Chondrocyte (in vitro differentiated cells): ENCODE measurements around the gene KDM4C. TPM values are rescaled to one million over a fixed set of nuclear protein-coding genes. Genes with fewer than 3 reads are reported as not detected.

ENCODE experiments used
- DNase-seq: peaks from one replicate; pipeline ENCODE4 v3.0.0; 2021; ENCODE audit warnings: mixed read lengths, low spot score
- H3K27ac Mint-ChIP-seq: one replicate; pipeline ENCODE4 v1.8.0; 2021; ENCODE audit warnings: mild to moderate bottlenecking, moderate library complexity, mixed read lengths; ENCODE audit not compliant: unreplicated experiment
- H3K27me3 Mint-ChIP-seq: 2 replicates; pipeline ENCODE4 v1.8.0; 2021; ENCODE audit warnings: low read depth, mixed read lengths
- H3K36me3 Mint-ChIP-seq: 2 replicates; pipeline ENCODE4 v1.8.0; 2021; ENCODE audit warnings: low read depth, mixed read lengths
- H3K4me1 Mint-ChIP-seq: 2 replicates; pipeline ENCODE4 v1.8.0; 2021; ENCODE audit warnings: low read depth, mild to moderate bottlenecking, mixed read lengths
- H3K4me3 Mint-ChIP-seq: one replicate; pipeline ENCODE4 v1.8.0; 2021; ENCODE audit warnings: mild to moderate bottlenecking, moderate library complexity, mixed read lengths; ENCODE audit not compliant: unreplicated experiment
- H3K9me3 Mint-ChIP-seq: 2 replicates; pipeline ENCODE4 v1.8.0; 2021; ENCODE audit warnings: low read depth, mixed read lengths
- total RNA-seq: library from RNA; stranded (reverse); gene quantifications from 3 replicates; pipeline ENCODE4 v1.2.1, GENCODE V29; 2021
- TF ChIP-seq, protein P1 (sequence below): fragments of 200-600 bp; sonication (generic); IDR thresholded peaks from 2 replicates; pipeline ENCODE4 v1.5.0; 2021; ENCODE audit warnings: antibody characterized with exemption, mild to moderate bottlenecking, moderate library complexity

Gene KDM4C
- total RNA-seq, 1 donor from 2014 or later, result 18.1 TPM

GRCh38 chr9:6920041-6920440 lies 162.3 kb downstream of the KDM4C start:
- Mint-ChIP-seq H3K4me1 (peaks cover 3% of the 10 kb centered on the region), H3K36me3 (peaks cover 5% of the 10 kb centered on the region), H3K4me3 (no peak overlapping the region), H3K9me3 (no peaks in the 10 kb centered on the region), H3K27me3 (no peaks in the 10 kb centered on the region), H3K27ac (no peak overlapping the region)
- DNase-seq, result no peak
- TF ChIP-seq, protein P1, sequence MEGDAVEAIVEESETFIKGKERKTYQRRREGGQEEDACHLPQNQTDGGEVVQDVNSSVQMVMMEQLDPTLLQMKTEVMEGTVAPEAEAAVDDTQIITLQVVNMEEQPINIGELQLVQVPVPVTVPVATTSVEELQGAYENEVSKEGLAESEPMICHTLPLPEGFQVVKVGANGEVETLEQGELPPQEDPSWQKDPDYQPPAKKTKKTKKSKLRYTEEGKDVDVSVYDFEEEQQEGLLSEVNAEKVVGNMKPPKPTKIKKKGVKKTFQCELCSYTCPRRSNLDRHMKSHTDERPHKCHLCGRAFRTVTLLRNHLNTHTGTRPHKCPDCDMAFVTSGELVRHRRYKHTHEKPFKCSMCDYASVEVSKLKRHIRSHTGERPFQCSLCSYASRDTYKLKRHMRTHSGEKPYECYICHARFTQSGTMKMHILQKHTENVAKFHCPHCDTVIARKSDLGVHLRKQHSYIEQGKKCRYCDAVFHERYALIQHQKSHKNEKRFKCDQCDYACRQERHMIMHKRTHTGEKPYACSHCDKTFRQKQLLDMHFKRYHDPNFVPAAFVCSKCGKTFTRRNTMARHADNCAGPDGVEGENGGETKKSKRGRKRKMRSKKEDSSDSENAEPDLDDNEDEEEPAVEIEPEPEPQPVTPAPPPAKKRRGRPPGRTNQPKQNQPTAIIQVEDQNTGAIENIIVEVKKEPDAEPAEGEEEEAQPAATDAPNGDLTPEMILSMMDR, result no peak

DNA sequence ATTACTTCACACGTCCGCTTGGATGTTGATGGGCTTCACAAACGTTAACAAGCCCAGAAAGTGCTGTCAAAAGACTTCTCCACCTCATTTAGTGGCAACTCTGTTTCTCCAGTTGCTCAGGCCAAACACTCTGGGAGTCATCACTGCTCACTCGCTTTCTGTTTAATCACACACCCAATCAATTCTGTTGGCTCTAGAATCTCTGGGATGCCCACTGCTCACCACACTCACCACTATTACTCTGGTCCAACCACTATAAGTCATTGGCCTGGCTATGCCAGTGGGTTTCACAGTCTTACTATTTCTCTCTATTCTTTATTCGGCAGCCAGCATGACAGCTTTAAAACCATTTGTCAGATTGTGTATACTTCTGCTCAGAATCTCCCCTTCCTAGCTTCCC lies 163.5 kb downstream of the KDM4C start:
- no peak overlapping the region for H3K4me3 Mint-ChIP-seq
- peaks cover 5% of the 10 kb centered on the region for H3K36me3 Mint-ChIP-seq
- no peaks in the 10 kb centered on the region for H3K9me3 Mint-ChIP-seq
- H3K27me3 Mint-ChIP-seq, result no peaks in the 10 kb centered on the region
- H3K27ac Mint-ChIP-seq, result no peak overlapping the region
- peaks cover 3% of the 10 kb centered on the region for H3K4me1 Mint-ChIP-seq
- TF ChIP-seq, protein P1, result no peak
- no peak for DNase-seq

- Mint-ChIP-seq H3K27ac (no peak overlapping the region), H3K27me3 (no peaks in the 10 kb centered on the region), H3K4me3 (no peak overlapping the region), H3K4me1 (peaks cover 3% of the 10 kb centered on the region), H3K9me3 (no peaks in the 10 kb centered on the region), H3K36me3 (peaks cover 5% of the 10 kb centered on the region)
- TF ChIP-seq, protein P1, result no peak
- no peak for DNase-seq
Observed at GRCh38 chr9:6922124-6922676, 164.4 kb downstream of the KDM4C start.

- peaks cover 3% of the 10 kb centered on the region for H3K4me1 Mint-ChIP-seq
- TF ChIP-seq, protein P1, result no peak
Observed at GRCh38 chr9:6922680-6923079, 164.9 kb downstream of the KDM4C start.

GRCh38 chr9:6923086-6923485 lies 165.3 kb downstream of the KDM4C start:
- H3K4me1 Mint-ChIP-seq, result peaks cover 3% of the 10 kb centered on the region
- no peaks in the 10 kb centered on the region for H3K27me3 Mint-ChIP-seq
- no peaks in the 10 kb centered on the region for H3K9me3 Mint-ChIP-seq
- no peak overlapping the region for H3K27ac Mint-ChIP-seq
- H3K4me3 Mint-ChIP-seq, result no peak overlapping the region
- DNase-seq, result no peak
- peaks cover 6% of the 10 kb centered on the region for H3K36me3 Mint-ChIP-seq
- TF ChIP-seq, protein P1, result no peak

More at GRCh38 chr9:6922680-6923079, 164.9 kb downstream of the KDM4C start:
- Mint-ChIP-seq H3K27me3 (no peaks in the 10 kb centered on the region), H3K9me3 (no peaks in the 10 kb centered on the region), H3K4me3 (no peak overlapping the region), H3K36me3 (peaks cover 5% of the 10 kb centered on the region), H3K27ac (no peak overlapping the region)
- DNase-seq, result no peak
